ENCODE results near the gene RNF144A. TPM values are rescaled to one million over a fixed set of nuclear protein-coding genes. Genes with fewer than 3 reads are reported as not detected.
"Not testable (repeated sequence)": the region's sequence is repeated elsewhere in the genome, so short reads cannot be mapped to it uniquely, and the experiment has no call there.

RNF144A gene
- 15.2 TPM for total RNA-seq

GRCh38 chr2:6917071-6917760 is at the start of gene RNF144A:
Gene RNF144A, plus strand, starts transcription at chr2:6917412. Its CDS starts 79,515 bp downstream, at chr2:6996927.
- no peak for DNase-seq (ENCODE audit: low spot score)

- no peak for DNase-seq (ENCODE audit: low spot score)
Observed at GRCh38 chr2:6872394-6872793, 44.8 kb upstream of the RNF144A start.

GRCh38 chr2:6874032-6874431 is 43.2 kb upstream of the RNF144A start:
- no peak for DNase-seq (ENCODE audit: low spot score)

- DNase-seq (ENCODE audit: low spot score), result no peak
Observed at GRCh38 chr2:6876309-6876708, 40.9 kb upstream of the RNF144A start.

GRCh38 chr2:6877402-6878304 is 39.6 kb upstream of the RNF144A start, which contains the start of gene RSAD2:
Gene RSAD2, plus strand, starts transcription at chr2:6877777. Its CDS starts 24 bp downstream, at chr2:6877801.
- DNase-seq (ENCODE audit: low spot score), result peak; percentile 47

- DNase-seq (ENCODE audit: low spot score), result no peak
Observed at GRCh38 chr2:6878549-6878948, 38.7 kb upstream of the RNF144A start.

- no peak for DNase-seq (ENCODE audit: low spot score)
Observed at GRCh38 chr2:6879011-6879410, 38.2 kb upstream of the RNF144A start.

GRCh38 chr2:6880200-6880733 is 36.9 kb upstream of the RNF144A start:
- no peak for DNase-seq (ENCODE audit: low spot score)

- no peak for DNase-seq (ENCODE audit: low spot score)
Observed at GRCh38 chr2:6881046-6881445, 36.2 kb upstream of the RNF144A start.

- no peak for DNase-seq (ENCODE audit: low spot score)
Observed at GRCh38 chr2:6881516-6881915, 35.7 kb upstream of the RNF144A start.

- no peak for DNase-seq (ENCODE audit: low spot score)
Observed at GRCh38 chr2:6883448-6884122, 33.6 kb upstream of the RNF144A start.

- no peak for DNase-seq (ENCODE audit: low spot score)
Observed at GRCh38 chr2:6885551-6885950, 31.7 kb upstream of the RNF144A start.

- no peak for DNase-seq (ENCODE audit: low spot score)
Observed at GRCh38 chr2:6885968-6886367, 31.2 kb upstream of the RNF144A start.

GRCh38 chr2:6887751-6888192 is 29.4 kb upstream of the RNF144A start:
- no peak for DNase-seq (ENCODE audit: low spot score)

GRCh38 chr2:6888724-6889123 is 28.5 kb upstream of the RNF144A start:
- no peak for DNase-seq (ENCODE audit: low spot score)

- no peak for DNase-seq (ENCODE audit: low spot score)
Observed at GRCh38 chr2:6893876-6894482, 23.2 kb upstream of the RNF144A start.

GRCh38 chr2:6896930-6897759 is 20.1 kb upstream of the RNF144A start:
- DNase-seq (ENCODE audit: low spot score), result no peak

GRCh38 chr2:6902581-6902980 is 14.6 kb upstream of the RNF144A start:
- not testable (repeated sequence) for DNase-seq (ENCODE audit: low spot score)

- DNase-seq (ENCODE audit: low spot score), result no peak
Observed at GRCh38 chr2:6905668-6906067, 11.5 kb upstream of the RNF144A start.

- no peak for DNase-seq (ENCODE audit: low spot score)
Observed at GRCh38 chr2:6906165-6906741, 11.0 kb upstream of the RNF144A start.

All from ureter (tissue), 1 donor.